Urinary bladder (tissue), 4 donors: ENCODE data around the gene OLFML3. TPM values are rescaled to one million over a fixed set of nuclear protein-coding genes. Genes with fewer than 3 reads are reported as not detected.
"Not testable (repeated sequence)": the region's sequence is repeated elsewhere in the genome, so short reads cannot be mapped to it uniquely, and the experiment has no call there.

Source experiments
- DNase-seq: peaks from one replicate; pipeline ENCODE4 v3.0.0-alpha.2; 2015; ENCODE audit errors: extremely low spot score
- H3K27ac ChIP-seq: one replicate; pipeline ENCODE4 v1.5.1; 2013; ENCODE audit warnings: low read depth, mild to moderate bottlenecking, moderate library complexity
- H3K36me3 ChIP-seq: one replicate; pipeline ENCODE4 v1.6.1; 2013; ENCODE audit warnings: mild to moderate bottlenecking, moderate library complexity; ENCODE audit not compliant: insufficient read depth
- H3K4me1 ChIP-seq: one replicate; pipeline ENCODE4 v1.6.1; 2013; ENCODE audit warnings: mild to moderate bottlenecking, moderate library complexity; ENCODE audit not compliant: insufficient read depth
- H3K4me3 ChIP-seq: one replicate; pipeline ENCODE4 v1.5.1; 2013; ENCODE audit warnings: low read depth, low read length
- WGBS: extraction: QIAGEN DNeasy Blood & Tissue Kit; methylation state at CpG from one replicate; pipeline ENCODE4 v1.1.7; 2013; 5-methylcytosine and 5-hydroxymethylcytosine counted together
- polyA plus RNA-seq: library from polyadenylated mRNA; stranded (reverse); fragments of 200-250 nt; gene quantifications from one replicate; pipeline ENCODE4 v1.2.3, GENCODE V29; 2013
- total RNA-seq: library from RNA; depleted of rRNA; stranded (reverse); fragments of >200 nt; gene quantifications from one replicate; pipeline ENCODE4 v1.2.3, GENCODE V29; 2014
- donor health status: healthy with polysubstance abuse.
- donor health status: healthy.

The OLFML3 gene
- total and polyA plus RNA-seq, 2 donors, result 144 to 206 TPM

DNA sequence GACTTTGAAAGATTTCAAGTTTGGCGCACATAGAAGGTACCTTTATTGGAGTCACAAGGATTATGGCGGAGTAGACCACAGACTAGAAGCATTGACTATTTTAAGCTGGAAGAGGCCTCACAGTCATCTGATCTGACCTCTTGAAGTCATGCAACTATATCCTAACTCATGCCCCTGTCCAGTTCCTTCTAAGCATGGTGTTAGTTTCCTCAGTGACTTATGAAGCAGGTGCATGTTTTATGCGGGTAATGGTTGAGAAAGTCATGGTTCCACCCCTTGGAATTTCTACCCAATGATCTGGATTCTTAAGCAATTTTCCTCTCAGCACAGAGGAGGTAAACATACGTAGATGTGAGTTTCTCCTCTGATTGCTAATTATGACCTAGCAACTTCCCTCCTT, 11.7 kb downstream of the OLFML3 start:
- WGBS, result 85% methylated on average over 4 of the region's 4 CpGs
- Histone ChIP-seq H3K4me3 (no peak overlapping the region), H3K36me3 (no peaks in the 10 kb centered on the region), H3K4me1 (no peaks in the 10 kb centered on the region), H3K27ac (no peak overlapping the region)
- no peak for DNase-seq

DNA sequence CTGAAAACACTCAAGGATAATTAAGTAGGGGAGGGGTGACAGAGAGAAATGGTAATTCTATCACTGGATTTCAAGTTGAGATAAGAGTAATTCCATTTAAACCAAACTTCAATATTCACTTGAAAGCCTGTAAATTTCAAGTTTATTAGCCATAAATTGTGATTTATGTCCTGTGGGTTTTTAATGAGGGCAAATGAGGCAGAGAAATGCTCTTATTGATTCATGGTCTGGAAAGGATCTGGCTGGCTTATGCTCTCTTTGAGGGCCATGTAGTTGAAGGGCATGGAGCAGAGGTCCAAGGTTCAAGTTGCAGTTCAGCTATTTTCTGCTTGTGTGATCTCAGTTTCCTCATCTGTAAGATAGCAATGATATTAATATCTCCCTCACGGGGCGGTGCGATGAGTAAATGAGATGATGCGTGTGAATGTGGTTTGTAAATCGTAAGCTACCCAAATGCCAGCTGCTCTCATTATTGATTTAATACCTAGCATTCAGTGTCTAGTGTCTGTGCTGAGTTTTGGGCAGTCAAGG, 12.3 kb downstream of the OLFML3 start:
- Histone ChIP-seq H3K4me1 (no peaks in the 10 kb centered on the region), H3K27ac (no peak overlapping the region), H3K4me3 (no peak overlapping the region), H3K36me3 (no peaks in the 10 kb centered on the region)
- WGBS, result 74% methylated on average over 5 of the region's 5 CpGs
- no peak for DNase-seq

DNA sequence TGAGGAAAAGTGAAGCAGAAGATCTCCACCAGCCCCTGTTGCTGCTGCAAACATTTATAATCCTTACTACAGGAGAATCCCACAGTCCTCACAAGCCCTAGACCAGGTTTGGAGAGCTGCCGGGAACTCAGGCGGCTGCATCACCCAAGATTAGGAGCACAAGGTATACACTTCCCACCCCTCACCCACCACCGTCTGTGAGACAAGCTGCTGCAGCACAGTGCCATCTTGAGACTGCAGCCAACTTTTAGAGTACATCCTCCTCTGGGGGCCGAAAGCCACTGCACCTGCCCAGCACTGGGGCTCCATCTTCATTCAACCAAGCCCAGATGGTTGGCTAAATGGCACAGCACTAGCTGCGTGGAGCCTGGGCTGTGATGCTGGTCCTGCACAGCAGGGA, 13.8 kb downstream of the OLFML3 start:
- H3K4me3 ChIP-seq, result no peak overlapping the region
- no peak overlapping the region for H3K27ac ChIP-seq
- WGBS, result 96% methylated on average over 5 of the region's 5 CpGs
- H3K4me1 ChIP-seq, result no peaks in the 10 kb centered on the region
- no peak for DNase-seq
- no peaks in the 10 kb centered on the region for H3K36me3 ChIP-seq

DNA sequence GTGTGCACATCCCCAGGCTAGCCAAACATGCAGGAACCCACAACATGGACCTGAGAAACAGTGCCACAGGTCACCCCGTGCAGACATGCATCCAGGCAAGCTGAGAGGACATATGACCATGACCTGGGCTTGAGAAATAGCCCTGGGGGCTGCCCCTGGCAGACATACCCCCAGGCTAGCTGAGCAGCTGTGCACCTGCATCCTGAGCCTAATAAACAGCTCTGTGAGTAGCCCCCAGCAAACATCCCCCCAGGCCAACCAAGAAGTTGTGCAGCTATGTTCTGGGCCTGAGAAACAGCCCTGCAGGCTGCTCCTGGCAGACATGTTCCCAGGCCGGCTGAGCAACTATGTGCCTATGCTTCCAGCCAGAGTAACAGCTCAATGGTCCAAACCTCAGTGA, 14.5 kb downstream of the OLFML3 start:
- 92% methylated on average over 2 of the region's 2 CpGs for WGBS
- no peak overlapping the region for H3K4me3 ChIP-seq
- no peak overlapping the region for H3K27ac ChIP-seq
- no peak for DNase-seq
- no peaks in the 10 kb centered on the region for H3K4me1 ChIP-seq
- no peaks in the 10 kb centered on the region for H3K36me3 ChIP-seq

DNA sequence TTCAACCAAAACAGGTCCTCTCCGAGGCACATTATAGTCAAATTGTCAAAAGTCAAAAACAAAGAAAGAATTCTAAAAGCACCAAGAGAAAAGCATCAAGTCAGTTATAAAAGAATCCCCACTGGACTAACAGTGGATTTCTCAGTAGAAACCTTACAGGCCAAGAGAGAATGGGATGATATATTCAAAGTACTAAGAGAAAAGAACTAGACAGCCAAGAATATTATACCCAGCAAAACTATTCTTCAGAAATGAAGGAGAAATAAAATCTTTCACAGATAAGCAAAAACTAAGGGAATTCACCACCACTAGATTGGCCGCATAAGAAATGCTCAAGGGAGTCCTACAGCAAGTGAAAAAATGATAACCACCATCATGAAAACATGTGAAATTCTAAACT, 16.1 kb downstream of the OLFML3 start:
- H3K4me1 ChIP-seq, result no peaks in the 10 kb centered on the region
- no peak overlapping the region for H3K27ac ChIP-seq
- H3K36me3 ChIP-seq, result no peaks in the 10 kb centered on the region
- 97% methylated on average over 2 of the region's 2 CpGs for WGBS
- no peak overlapping the region for H3K4me3 ChIP-seq
- no peak for DNase-seq

DNA sequence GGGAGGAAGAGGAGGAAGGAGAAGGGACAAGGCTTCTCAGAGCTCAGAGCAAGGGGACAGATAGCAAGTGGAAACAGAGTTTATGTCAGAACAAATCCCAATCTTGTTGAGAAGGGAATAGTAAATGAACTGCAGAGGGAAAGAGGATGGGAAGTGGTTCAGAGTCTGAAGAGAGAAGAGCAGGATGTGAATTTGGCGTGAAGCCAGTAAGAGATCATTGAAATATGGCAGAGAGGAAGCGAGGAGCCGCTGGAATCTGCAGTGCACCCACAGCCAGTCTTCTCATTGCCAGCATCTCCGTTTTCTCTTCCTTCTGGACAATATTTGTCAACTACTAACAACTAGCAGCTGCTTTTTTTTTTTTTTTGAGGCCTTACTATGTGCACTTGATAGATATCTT, 19.1 kb downstream of the OLFML3 start:
- no peak for DNase-seq
- H3K27ac ChIP-seq, result no peak overlapping the region
- no peaks in the 10 kb centered on the region for H3K36me3 ChIP-seq
- no peaks in the 10 kb centered on the region for H3K4me1 ChIP-seq
- H3K4me3 ChIP-seq, result no peak overlapping the region
- WGBS, result 15% methylated on average over 4 of the region's 4 CpGs

DNA sequence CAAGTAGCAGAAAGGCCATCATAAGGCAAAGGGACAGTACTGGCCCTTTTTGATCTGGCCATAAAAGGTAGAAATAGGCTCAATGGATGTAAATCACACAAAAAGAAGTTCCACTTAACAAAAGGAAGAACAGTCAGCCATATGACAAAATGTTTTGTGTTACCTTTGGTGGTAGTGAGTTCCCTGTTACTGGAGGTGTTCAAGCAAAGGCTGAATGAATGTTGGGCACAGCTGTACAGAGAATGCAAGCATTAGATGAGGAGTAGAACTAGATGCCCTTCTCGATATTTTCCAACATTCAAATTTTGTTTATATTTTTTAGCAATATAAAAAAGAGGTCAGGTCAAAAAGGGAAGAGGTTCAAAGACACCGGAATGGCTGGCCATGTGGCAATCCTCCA, 20.0 kb downstream of the OLFML3 start:
- H3K27ac ChIP-seq, result no peak overlapping the region
- 74% methylated on average over 2 of the region's 2 CpGs for WGBS
- H3K4me3 ChIP-seq, result no peak overlapping the region
- H3K36me3 ChIP-seq, result no peaks in the 10 kb centered on the region
- no peaks in the 10 kb centered on the region for H3K4me1 ChIP-seq
- no peak for DNase-seq

DNA sequence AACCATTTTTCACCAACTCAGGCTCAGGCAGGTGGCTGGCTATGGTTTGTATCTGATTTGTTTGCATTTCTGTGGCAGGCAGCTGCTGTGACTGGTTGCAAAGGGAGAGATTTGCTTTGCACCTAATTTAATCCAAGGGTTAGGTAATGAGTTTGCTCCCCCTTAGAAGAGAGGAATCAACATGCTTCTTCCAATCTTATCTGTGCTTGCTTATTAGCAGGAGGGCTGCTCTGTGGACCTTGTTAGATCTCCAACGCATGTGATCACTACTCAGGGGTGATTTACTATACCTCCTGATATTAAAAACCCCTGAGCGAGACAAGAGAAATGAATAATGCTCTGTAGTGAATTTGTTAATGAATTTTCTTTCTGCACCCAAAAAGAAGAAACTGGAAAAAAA, 20.5 kb downstream of the OLFML3 start:
- H3K36me3 ChIP-seq, result no peaks in the 10 kb centered on the region
- H3K4me3 ChIP-seq, result no peak overlapping the region
- WGBS, result 85% methylated on average over 2 of the region's 2 CpGs
- H3K4me1 ChIP-seq, result no peaks in the 10 kb centered on the region
- DNase-seq, result no peak
- no peak overlapping the region for H3K27ac ChIP-seq

DNA sequence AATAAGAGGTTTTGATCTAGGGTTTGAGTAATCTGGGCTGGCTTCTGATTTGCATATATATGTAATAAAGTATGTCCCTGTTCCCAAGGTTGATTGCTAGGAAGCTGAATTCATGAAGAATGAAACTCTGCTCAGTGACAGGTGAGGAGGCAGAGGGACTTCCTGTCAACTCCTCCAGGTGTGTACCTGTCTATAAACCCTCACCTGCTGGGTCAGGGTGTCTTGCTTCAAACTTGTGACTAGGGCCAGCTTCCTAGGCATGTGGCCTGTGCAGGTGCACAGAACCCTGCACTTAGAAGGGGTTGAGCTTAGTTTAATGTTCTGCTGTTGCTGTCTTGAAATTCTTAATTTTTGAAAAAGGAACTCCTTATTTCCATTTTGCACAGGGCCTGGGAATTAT, 21.1 kb downstream of the OLFML3 start:
- Histone ChIP-seq H3K27ac (no peak overlapping the region), H3K4me1 (no peaks in the 10 kb centered on the region), H3K4me3 (no peak overlapping the region), H3K36me3 (no peaks in the 10 kb centered on the region)
- no peak for DNase-seq

DNA sequence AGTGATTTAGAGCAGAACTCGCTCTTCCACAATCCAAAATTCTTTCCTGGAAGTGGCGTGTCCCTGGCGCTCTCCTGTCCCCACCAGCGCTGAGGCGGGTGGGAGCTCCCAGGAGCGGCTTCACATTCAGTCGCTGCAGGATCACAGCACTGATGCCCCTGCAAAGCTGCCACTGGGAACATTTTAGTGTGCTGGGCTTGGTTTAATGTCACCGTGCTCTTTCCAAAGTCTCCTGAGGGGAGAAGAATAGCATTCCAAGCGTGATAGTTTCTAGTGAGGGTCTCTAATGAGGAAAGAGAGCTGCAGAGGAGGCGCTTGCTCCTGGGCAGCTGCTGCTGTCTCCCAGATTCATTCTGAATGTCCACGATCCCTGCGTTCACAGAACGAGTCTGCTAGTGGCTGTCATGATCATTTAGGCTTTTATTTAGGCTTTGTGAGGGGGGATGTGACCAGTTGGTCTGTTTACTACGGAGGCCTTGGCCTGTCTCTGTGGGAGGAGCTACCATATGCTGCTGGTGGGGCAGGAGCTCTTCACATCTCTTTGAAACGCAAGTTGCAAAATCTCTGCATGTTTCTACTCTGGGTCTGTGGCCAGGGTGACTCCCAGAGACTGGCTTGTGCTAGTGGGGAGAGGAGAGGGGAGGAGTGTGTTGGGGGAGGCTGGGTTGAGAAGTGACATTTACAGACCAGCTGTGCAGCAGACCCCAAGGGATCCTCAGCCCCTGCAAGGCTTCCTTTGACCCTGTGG, 23.4 kb downstream of the OLFML3 start:
- Histone ChIP-seq H3K4me3 (no peak overlapping the region), H3K27ac (no peak overlapping the region)
- 57% methylated on average over 15 of the region's 15 CpGs for WGBS

DNA sequence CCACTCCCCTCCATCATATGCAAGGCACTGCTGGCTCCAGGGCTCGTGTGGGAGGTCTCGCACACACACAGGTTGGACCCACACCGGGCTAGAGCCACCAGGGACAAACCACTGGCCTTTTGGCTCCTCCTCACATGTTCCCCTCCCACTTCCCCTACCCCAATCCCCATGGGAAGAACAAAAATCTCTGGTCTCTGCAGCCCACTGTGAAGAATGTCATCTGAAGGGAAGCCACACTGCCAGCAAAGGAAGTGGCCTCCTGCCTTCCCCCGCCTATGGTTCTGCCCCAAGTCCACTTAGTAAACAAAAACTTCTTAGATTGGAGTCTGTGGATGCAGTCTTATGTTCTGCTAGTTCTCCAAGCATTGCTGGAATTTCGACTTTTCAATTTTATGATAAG, 24.2 kb downstream of the OLFML3 start:
- H3K27ac ChIP-seq, result no peak overlapping the region
- no peaks in the 10 kb centered on the region for H3K36me3 ChIP-seq
- WGBS, result 43% methylated on average over 5 of the region's 5 CpGs
- no peak for DNase-seq
- no peak overlapping the region for H3K4me3 ChIP-seq
- no peaks in the 10 kb centered on the region for H3K4me1 ChIP-seq

More for the DNA sequence above, 23.4 kb downstream of the OLFML3 start:
- no peak for DNase-seq
- Histone ChIP-seq H3K4me1 (no peaks in the 10 kb centered on the region), H3K36me3 (no peaks in the 10 kb centered on the region)

DNA sequence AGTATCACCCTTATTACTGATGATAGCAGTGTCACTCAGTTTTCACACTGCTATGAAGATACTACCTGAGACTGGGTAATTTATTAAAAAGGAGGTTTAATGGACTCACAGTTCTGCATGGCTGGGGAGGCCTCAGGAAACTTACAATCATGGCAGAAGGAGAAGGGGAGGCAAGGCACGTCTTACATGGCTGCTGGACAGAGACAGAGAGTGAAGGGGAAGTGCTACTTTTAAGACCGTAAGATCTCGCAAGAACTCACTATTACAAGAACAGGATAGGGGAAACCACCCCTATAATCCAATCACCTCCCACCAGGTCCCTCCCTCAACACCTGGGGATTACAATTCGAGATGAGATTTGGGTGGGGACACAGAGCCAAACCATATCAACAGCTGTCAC, 27.6 kb downstream of the OLFML3 start:
- H3K36me3 ChIP-seq, DNase-seq, H3K4me1 ChIP-seq, H3K4me3 ChIP-seq, H3K27ac ChIP-seq: not testable (repeated sequence)
- 90% methylated on average over 4 of the region's 4 CpGs for WGBS

DNA sequence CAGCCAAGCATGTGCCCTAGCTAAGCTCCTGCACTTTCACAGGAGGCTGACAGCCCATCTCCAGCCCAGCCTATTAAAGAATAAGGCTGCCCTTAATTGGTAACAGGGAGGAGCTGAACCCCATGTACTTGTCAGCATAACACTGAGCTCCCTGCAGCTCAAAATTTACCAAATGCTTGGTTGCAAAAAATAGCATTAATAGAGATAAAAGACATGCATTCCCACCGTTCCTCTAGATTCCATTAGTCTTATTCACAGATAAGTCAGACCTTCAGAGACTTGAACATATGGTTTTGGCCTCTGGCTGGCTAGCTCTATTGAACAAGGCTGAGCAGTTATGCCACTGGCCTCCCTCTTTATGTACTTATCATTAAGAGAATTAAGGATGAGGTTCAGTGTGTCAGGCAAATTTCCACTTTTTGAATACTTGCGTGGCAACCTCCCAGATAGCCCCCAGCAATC, 29.2 kb downstream of the OLFML3 start:
- no peak overlapping the region for H3K27ac ChIP-seq
- H3K4me1 ChIP-seq, result no peaks in the 10 kb centered on the region
- WGBS, result 60% methylated on average over 2 of the region's 2 CpGs
- H3K36me3 ChIP-seq, result no peaks in the 10 kb centered on the region
- DNase-seq, result no peak
- no peak overlapping the region for H3K4me3 ChIP-seq

DNA sequence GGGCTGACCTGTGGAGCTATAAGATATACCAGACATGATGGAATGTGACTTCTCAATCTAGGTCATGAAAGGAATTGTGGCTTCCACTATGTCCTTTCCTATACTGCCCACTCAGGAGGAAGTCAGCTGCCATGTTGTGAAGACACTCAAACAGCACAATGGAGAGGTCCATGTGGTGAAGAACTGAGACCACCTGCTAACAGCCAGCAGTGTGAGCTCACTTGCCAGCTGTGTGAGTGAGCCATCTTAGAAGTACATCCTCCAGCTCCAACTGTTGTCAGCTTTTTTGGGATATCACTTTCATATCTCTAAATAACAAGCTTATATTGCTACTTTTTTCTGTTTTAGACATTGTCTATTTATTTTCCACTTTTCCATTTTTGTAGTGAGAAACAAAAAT, 29.7 kb downstream of the OLFML3 start:
- Histone ChIP-seq H3K4me1 (no peaks in the 10 kb centered on the region), H3K36me3 (no peaks in the 10 kb centered on the region), H3K27ac (no peak overlapping the region), H3K4me3 (no peak overlapping the region)
- no peak for DNase-seq

DNA sequence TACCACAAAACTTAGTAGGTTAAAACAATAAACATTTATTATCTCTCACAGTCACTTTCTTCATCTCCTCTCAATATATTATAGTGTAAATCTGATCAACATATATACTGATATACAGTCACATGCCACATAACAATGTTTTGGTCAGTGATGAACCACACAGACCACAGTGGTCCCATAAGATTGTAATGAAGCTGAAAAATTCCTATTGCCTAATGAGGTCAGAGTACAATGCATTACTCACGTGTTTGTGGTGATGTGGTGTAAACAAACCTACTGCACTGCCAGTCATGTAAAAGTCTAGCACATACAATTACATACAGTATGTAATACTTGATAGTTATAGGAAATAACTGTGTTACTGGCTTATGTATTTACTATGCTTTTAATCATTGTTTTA, 30.1 kb downstream of the OLFML3 start:
- H3K4me1 ChIP-seq, result no peaks in the 10 kb centered on the region
- H3K27ac ChIP-seq, result no peak overlapping the region
- no peaks in the 10 kb centered on the region for H3K36me3 ChIP-seq
- 75% methylated on average over 1 of the region's 1 CpG for whole genome bisulfite sequencing
- no peak overlapping the region for H3K4me3 ChIP-seq
- no peak for DNase-seq
